ENCODE results near the gene TRIM75.
"Not testable (repeated sequence)": the region's sequence is repeated elsewhere in the genome, so short reads cannot be mapped to it uniquely, and the experiment has no call there.

Gene TRIM75

DNA sequence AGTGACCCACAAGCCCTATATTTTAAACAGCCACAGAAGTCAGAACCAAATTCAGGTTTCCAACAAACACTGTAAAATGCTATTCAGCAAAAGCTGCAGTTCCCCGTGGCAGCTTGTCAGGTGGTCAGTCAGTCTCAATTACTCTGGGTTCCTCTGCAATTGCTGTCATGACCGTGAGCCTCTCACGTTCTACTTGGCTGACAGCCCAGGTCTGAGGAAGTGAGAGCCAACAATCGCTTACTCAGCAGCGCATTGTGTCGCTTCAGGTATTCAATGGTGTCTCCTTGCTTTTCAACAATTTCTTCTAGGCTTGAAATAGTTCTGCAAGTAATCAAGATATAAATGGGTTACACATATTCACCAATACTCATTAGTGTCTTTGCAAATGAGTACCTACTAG is 25.8 kb downstream of the TRIM75 start:
- DNase-seq, result peak in 1 of 2 experiments; percentile 13

DNA sequence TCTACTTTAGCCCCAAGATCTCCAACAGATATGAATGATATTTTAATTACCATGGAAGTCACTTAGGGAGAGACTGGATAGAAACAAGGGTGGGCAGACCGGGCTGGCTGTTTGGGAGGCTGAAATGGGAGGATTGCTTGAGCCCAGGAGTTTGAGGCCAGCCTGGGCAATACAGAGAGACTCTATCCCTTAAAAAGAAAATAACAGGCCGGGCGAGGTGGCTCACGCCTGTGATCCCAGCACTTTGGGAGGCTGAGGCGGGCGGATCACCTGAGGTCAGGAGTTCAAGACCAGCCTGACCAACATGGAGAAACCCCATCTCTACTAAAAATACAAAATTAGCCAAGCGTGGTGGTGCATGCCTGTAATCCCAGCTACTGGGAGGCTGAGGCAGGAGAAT is 31.1 kb downstream of the TRIM75 start:
- not testable (repeated sequence) for DNase-seq

DNA sequence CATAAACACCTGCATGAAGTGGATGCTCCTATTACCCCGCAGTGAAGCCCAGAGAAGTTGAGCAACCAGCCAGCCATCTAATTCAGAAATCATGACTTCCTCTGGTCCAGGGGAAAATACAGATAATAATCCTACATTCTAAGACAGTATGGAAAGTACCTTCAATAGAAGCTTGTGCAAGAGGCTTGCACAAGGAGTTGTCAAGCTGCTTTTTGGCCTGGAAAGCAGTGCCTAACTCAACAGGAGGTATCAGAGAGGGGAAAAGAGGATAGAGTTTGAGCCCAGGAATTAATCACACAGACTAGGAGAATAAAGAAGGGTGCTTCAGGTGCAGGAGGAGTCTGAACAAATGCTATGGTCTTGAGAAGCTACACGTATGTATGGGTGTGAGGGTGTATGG is 32.3 kb downstream of the TRIM75 start:
- DNase-seq, result no peak

DNA sequence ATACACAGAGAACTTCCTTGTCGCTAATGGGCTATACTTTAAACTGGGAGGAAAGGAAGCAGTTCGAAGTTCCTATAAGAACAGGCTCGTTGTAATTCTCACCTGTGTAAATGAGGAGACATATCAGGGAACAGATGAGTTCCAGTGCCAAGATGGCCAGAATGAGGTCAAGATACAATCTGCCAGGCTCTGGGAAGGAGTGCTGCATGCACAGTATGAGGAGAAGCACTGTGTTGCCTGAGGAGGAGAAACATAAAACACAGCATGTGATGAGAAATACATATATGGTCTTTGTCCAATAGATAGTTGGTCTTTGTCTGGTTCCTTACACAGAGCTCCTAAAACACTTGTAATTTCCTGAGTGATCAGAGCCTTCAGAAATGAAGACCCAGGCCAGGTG is 34.7 kb downstream of the TRIM75 start:
- DNase-seq, result no peak

DNA sequence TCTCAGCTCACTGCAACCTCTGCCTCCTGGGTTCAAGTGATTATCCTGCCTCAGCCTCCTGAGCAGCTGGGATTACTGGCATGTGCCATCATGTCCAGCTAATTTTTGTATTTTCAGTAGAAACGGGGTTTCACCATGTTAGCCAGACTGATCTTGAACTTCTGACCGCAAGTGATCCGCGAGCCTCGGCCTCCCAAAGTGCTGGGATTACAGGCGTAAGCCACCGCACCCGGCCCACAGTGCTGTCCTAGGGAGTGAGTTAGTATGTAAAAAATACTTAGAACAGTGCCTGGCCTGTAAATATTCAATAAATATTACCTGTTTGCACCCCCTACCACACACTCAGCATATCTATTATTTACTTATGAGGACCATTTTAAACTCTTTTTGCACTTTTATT is 38.5 kb downstream of the TRIM75 start:
- not testable (repeated sequence) for DNase-seq

DNA sequence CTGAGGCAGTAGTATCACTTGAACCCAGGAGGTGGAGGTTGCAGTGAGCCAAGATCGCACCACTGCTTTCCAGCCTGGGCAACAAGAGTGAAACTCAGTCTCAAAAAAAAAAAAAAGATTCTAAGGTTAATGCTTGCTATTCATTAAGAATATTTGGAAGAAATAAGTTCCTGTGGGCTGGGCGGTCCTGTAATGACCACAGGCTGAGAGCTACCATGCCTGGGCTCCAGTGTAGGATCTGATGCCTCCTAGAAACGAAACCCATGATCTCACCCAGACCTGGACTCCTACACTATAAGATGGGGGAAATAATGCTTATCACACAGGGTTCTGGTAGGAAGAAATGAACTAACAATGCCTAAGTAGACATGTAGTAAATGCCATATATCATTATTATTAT is 41.2 kb downstream of the TRIM75 start:
- DNase-seq, result no peak

DNA sequence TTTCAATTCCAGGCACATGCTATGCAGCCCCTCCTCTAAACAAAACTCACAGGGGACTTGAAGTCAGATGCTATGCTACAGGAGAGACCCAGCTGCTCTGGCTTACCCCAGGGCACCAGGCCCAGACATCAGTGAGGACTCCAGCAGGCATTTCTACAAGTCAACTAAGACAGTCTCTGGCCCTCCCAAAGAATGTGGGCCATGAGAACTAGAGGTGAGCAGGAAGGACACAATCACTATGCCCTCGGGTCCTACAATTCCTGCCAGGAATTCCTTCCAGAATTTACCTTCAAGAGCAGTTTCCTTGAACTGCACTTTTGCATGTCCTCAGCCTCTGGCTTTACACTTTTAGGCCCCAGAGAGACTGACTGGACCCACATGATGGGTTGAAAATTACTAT is 41.6 kb downstream of the TRIM75 start:
- DNase-seq, result no peak

DNA sequence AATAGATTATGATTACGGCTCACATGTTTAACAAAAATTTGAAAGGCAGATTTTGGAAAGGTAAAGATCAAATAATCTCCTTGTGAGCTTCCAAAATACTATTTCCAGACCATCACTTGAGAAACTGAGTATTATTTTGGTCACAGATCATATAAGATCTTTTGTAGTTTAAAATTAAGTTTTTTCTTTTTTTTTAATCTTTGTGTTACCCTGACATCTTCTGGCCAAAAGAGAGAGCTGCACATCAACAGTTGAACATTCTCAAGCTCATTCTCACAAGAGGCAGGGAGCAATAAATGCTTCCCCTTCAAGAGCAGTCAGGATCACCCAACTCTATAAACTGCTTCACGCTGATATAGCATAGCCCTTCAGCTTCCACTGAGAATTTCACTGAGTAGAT is 43.1 kb downstream of the TRIM75 start:
- DNase-seq, result no peak

DNA sequence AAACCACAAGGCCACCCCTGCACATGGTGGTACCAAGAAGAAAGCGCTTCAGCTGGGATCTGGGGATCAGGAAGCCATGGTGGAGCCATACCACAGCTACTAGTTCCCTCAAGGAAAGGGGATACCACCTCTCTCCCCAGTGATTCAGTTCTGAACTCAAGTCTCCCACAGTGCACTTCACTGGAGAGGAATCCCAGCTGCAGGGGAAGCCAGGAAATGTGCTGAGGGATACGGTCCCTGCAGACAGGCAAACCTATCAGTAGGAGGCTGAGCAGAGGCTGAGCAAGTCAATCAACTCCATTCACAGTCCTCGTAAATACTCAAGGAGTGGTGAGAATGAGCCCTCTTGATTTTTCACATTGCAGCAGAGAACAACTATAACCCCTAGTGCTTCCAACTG is 48.0 kb downstream of the TRIM75 start:
- no peak for DNase-seq

DNA sequence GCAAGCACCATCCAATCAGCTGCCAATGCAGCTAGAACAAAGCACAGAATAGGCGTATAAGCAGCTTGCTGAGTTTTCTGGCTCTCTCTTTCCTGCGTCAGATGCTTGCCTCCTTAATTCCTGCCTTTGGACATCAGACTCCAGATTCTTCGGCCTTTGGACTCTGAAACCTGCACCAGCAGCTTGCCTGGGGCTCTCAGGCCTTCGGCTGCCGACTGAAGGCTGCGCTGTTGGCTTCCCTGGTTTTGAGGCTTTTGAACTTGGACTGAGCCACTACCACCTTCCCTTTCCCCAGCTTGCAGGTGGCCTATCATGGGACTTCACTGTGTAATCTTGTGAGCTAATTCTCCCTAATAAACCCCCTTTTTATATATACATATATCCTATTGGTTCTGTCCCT is 52.9 kb downstream of the TRIM75 start:
- DNase-seq, result no peak
